RWPE2 (cell line): ENCODE data around the gene XPO5.

ENCODE experiments used
- ATAC-seq: fragments of 200-7000 bp; cut with Tn5 transposase; 3 replicates; pipeline ENCODE4 v1.9.1; 2021; ENCODE audit warnings: low read depth
- DNase-seq: peaks from one replicate; pipeline ENCODE4 v3.0.0-alpha.2; 2020; ENCODE audit warnings: low spot score
- H3K27ac ChIP-seq: fragments of 450-650 bp; 2 replicates; pipeline ENCODE4 v1.5.1; 2017; ENCODE audit warnings: mild to moderate bottlenecking; ENCODE audit not compliant: poor library complexity, severe bottlenecking
- H3K27me3 ChIP-seq: fragments of 250-450 bp; sonication (Bioruptor Pico); 2 replicates; pipeline ENCODE4 v1.5.1; 2021; ENCODE audit warnings: mild to moderate bottlenecking, moderate library complexity; ENCODE audit not compliant: insufficient read depth, poor library complexity, severe bottlenecking
- H3K36me3 ChIP-seq: fragments of 250-450 bp; sonication (Bioruptor Pico); 2 replicates; pipeline ENCODE4 v1.5.1; 2020; ENCODE audit warnings: low read depth, mild to moderate bottlenecking, moderate library complexity
- H3K4me1 ChIP-seq: fragments of 250-450 bp; sonication (Bioruptor Pico); 2 replicates; pipeline ENCODE4 v1.5.1; 2021; ENCODE audit warnings: mild to moderate bottlenecking, moderate library complexity; ENCODE audit not compliant: insufficient read depth, poor library complexity, severe bottlenecking
- H3K4me3 ChIP-seq: fragments of 250-450 bp; sonication (Bioruptor Pico); 2 replicates; pipeline ENCODE4 v1.5.1; 2021; ENCODE audit warnings: mild to moderate bottlenecking, moderate library complexity; ENCODE audit not compliant: severe bottlenecking
- H3K9me3 ChIP-seq: fragments of 250-450 bp; sonication (Bioruptor Pico); 2 replicates; pipeline ENCODE4 v1.5.1; 2021; ENCODE audit warnings: mild to moderate bottlenecking, moderate library complexity; ENCODE audit not compliant: severe bottlenecking
- CTCF ChIP-seq: fragments of 450-650 bp; IDR thresholded peaks from one replicate; pipeline ENCODE4 v1.5.1; 2017; ENCODE audit warnings: mild to moderate bottlenecking, moderate library complexity; ENCODE audit not compliant: poor library complexity, severe bottlenecking

Gene XPO5

DNA sequence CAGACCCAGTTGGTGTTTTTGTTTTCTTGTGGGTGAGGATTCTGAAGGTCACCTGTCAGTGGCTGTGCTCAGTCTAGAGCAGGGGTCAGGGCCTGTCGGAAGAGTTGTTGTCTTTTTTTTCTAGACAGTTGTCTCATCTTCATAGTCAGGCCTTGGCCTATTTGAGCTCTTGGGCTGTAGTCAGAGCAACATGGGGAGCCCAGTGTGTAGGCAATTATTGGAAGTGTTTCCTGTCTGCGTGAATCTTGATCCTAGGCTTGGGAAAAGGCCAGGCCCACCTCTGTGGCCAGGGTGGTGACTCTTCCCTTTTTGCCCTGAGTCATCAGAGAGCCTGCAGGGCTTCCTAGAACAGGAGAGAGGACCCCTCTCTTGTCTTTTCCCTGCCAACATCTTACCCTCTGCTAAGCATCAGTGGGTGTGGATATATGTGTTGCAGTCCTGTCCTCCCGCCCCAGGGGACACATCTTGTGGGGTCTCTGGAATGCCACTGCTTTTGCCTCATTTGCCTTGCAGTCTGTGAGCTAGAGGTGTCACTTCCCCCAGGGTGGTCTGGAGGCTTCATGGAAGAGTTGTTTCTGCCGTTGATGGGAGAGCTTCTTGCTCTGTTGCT is 87.1 kb downstream of the XPO5 start:
- no peak for DNase-seq
- Histone ChIP-seq H3K4me3 (no peak overlapping the region), H3K36me3 (peaks cover 12% of the 10 kb centered on the region), H3K9me3 (no peaks in the 10 kb centered on the region), H3K4me1 (peaks cover 28% of the 10 kb centered on the region), H3K27ac (no peak overlapping the region), H3K27me3 (no peaks in the 10 kb centered on the region)
- TF ChIP-seq CTCF: no peak
- 0 out of 3 replicates have a peak, but pooled peaks have one; percentile 11 for ATAC-seq

GRCh38 chr6:43481591-43482236 is 94.1 kb downstream of the XPO5 start:
- Histone ChIP-seq H3K9me3 (no peaks in the 10 kb centered on the region), H3K27ac (peak overlapping the region; percentile 74), H3K4me1 (peaks cover 22% of the 10 kb centered on the region), H3K27me3 (no peaks in the 10 kb centered on the region), H3K36me3 (peaks cover 30% of the 10 kb centered on the region), H3K4me3 (no peak overlapping the region)
- TF ChIP-seq CTCF: no peak
- ATAC-seq (peak; percentile 93), DNase-seq (no peak)

- ATAC-seq: peak; percentile 69
- Histone ChIP-seq H3K27me3 (no peaks in the 10 kb centered on the region), H3K4me1 (peaks cover 22% of the 10 kb centered on the region)
Observed at GRCh38 chr6:43481075-43481474, 94.8 kb downstream of the XPO5 start.

DNA sequence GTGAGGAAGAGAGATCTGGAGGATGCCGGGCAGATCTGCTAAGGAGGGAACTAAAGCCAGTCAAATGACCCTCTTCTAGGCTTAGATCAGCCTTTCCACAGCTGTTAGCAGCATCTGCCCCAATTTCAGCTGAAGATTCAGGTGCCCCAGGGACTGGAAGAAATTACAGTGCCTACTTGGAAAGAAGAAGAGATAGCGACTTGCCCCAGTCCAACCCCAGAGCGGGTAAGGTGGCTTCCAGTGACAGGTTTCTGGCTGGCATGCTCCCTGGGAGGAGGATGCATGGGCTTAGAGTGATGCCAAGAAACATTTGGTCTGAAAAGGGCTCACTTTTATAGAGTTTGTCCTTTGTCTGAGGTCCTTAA is 97.8 kb downstream of the XPO5 start:
- no peaks in the 10 kb centered on the region for H3K27me3 ChIP-seq
- H3K36me3 ChIP-seq: peaks cover 21% of the 10 kb centered on the region
- H3K4me1 ChIP-seq: peaks cover 22% of the 10 kb centered on the region
- no peaks in the 10 kb centered on the region for H3K9me3 ChIP-seq
- no peak for DNase-seq
- ATAC-seq: no peak
- H3K4me3 ChIP-seq: peak overlapping the region; percentile 52
- peak overlapping the region; percentile 24 for H3K27ac ChIP-seq
- TF ChIP-seq CTCF: no peak

More at GRCh38 chr6:43481075-43481474, 94.8 kb downstream of the XPO5 start:
- H3K36me3 ChIP-seq: peaks cover 30% of the 10 kb centered on the region
- no peaks in the 10 kb centered on the region for H3K9me3 ChIP-seq
- no peak for DNase-seq
- no peak overlapping the region for H3K4me3 ChIP-seq
- TF ChIP-seq CTCF: no peak
- peak overlapping the region; percentile 74 for H3K27ac ChIP-seq
